Ectodermal cell (in vitro differentiated cells): ENCODE measurements around the gene SLC9A9.

Source experiments
- H3K27ac ChIP-seq: 2 replicates; pipeline ENCODE4 v1.7.0; 2013; ENCODE audit warnings: mild to moderate bottlenecking, low read depth, low read length; ENCODE audit not compliant: insufficient read depth, poor library complexity, severe bottlenecking
- H3K27me3 ChIP-seq: 2 replicates; pipeline ENCODE4 v1.7.0; 2013; ENCODE audit warnings: mild to moderate bottlenecking, low read length; ENCODE audit not compliant: insufficient read depth, control insufficient read depth, poor library complexity, severe bottlenecking
- H3K36me3 ChIP-seq: one replicate; pipeline ENCODE4 v1.7.0; 2013; ENCODE audit warnings: low read length; ENCODE audit not compliant: control insufficient read depth, insufficient read depth
- H3K4me1 ChIP-seq: one replicate; pipeline ENCODE4 v1.7.0; 2013; ENCODE audit warnings: low read length; ENCODE audit not compliant: control insufficient read depth, insufficient read depth
- H3K4me3 ChIP-seq: 2 replicates; pipeline ENCODE4 v1.7.0; 2013; ENCODE audit warnings: low read depth, low read length, control low read depth; ENCODE audit not compliant: insufficient read depth
- H3K9me3 ChIP-seq: 2 replicates; pipeline ENCODE4 v1.7.0; 2013; ENCODE audit warnings: mild to moderate bottlenecking, low read length, moderate library complexity; ENCODE audit not compliant: control insufficient read depth
- WGBS, 2 experiments: methylation state at CpG; one replicate each; pipeline ENCODE4 v1.1.7; 2013; ENCODE audit warnings: missing lambda C conversion rate in 2 of 2; 5-methylcytosine and 5-hydroxymethylcytosine counted together

SLC9A9 gene

DNA sequence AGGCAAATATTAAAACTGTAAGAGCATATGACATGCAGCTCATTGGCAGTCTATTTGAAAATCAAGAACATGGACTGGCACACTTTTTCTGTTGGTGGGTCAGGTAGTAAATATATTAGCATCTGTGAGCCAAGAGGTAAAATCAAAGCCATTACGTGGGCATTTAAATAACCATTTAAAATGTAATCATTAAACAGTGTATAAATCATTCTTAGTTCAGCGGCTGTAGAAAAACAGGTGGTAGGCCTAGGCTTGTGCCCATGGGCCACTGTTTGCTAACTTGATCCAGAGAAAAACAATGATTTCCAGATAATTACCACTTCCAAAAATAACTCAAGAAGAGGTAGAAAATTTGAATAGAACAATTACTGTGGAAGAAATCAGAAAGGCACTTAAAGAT lies 623.6 kb downstream of the SLC9A9 start:
- no peaks in the 10 kb centered on the region for H3K4me1 ChIP-seq
- 75% methylated on average over 2 of the region's 2 CpGs; no CpG with 5 or more reads in 1 of the 2 experiments for WGBS, 2 experiments

DNA sequence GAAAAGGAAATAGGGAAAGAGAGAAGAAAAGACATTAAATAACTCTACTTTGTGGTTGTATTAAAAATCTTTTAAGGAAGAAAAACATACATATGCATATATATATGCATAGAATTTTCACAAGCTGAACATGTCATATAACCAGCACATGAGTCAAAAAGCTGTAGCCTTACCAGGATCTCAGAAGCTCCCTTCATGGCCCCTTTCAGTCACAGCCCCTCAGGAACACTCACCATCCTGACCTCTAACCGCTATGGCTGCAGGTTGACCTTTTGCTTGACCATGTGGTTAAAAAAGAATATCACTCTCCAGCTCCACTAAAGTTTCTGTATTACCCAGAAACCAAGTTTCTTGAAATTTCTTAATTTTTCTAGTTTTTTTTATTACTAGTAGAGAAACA lies 625.3 kb downstream of the SLC9A9 start:
- Histone ChIP-seq H3K36me3 (no peaks in the 10 kb centered on the region), H3K27me3 (no peaks in the 10 kb centered on the region), H3K4me1 (no peaks in the 10 kb centered on the region), H3K9me3 (no peaks in the 10 kb centered on the region), H3K27ac (no peak overlapping the region), H3K4me3 (no peak overlapping the region)
- WGBS, 2 experiments: 100% methylated on average over 1 of the region's 1 CpG

More for the DNA sequence above, 623.6 kb downstream of the SLC9A9 start:
- no peak overlapping the region for H3K27ac ChIP-seq
- H3K4me3 ChIP-seq: no peak overlapping the region
- H3K36me3 ChIP-seq: no peaks in the 10 kb centered on the region
- H3K9me3 ChIP-seq: no peaks in the 10 kb centered on the region
- H3K27me3 ChIP-seq: no peaks in the 10 kb centered on the region

DNA sequence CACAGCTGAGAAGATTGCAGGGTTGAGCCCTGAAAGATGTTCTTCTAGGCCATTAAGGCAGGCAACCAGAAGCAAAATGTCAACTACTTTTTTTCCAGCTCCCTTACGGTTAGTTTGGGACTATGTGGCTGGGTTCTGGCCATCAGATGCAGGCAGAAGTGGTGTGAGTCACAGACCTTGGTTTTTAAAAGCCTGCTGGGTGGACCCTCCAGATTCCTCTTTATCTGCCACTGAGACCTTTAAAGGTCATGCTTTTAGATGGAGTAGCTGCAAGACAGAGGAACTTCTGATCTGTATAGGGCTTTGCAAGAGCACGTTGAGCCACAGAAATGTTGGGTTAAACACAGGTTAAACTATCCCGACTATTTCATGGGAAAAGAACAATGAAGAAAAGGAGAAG lies 625.8 kb downstream of the SLC9A9 start:
- H3K9me3 ChIP-seq: no peaks in the 10 kb centered on the region
- no peaks in the 10 kb centered on the region for H3K4me1 ChIP-seq
- H3K27ac ChIP-seq: no peak overlapping the region
- H3K36me3 ChIP-seq: no peaks in the 10 kb centered on the region
- 89 to 90% methylated on average over 3 of the region's 3 CpGs for WGBS, 2 experiments
- H3K4me3 ChIP-seq: no peak overlapping the region
- no peaks in the 10 kb centered on the region for H3K27me3 ChIP-seq

DNA sequence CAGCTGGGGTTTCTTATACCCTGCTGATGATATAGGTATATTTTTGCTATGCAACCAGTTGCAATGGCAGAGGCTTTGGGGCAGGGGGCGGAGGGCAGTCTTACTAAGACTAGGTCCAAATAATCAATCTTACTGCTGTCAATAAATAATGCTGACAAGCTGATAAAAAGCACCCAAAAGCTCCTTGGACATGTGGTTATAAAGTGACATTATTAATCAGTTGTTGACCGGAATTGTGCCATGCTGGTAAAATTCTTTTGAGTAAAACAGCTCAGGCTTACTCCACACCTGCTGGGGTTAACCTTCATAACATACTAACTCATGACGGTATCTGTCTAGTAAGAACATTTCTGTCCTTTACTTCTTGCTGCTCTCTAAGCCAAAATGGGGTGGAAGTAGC lies 626.8 kb downstream of the SLC9A9 start:
- 92 to 99% methylated on average over 3 of the region's 3 CpGs for WGBS, 2 experiments
- Histone ChIP-seq H3K9me3 (no peaks in the 10 kb centered on the region), H3K4me1 (no peaks in the 10 kb centered on the region), H3K4me3 (no peak overlapping the region), H3K27ac (no peak overlapping the region), H3K27me3 (no peaks in the 10 kb centered on the region), H3K36me3 (no peaks in the 10 kb centered on the region)

DNA sequence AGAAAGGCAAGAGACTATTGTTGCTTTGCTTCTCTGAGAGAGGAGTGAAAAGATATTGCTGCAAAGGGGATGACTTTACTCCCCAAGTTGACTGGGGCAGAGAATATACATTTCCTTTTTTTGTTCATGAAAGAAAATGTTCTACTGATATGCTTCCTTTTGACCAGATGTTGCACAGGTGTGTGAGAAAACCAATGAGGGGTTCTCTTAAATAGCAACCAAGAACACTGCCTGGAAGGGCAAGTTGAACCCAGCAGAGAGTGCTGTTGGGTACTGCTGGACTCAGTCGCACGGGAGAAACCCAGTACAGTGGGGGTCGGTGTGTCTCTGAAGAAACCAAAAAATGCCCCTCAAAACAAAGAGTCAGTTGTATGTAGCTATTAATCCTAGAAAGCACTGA lies 627.5 kb downstream of the SLC9A9 start:
- 90 to 95% methylated on average over 3 of the region's 3 CpGs for WGBS, 2 experiments
- Histone ChIP-seq H3K4me3 (no peak overlapping the region), H3K9me3 (no peaks in the 10 kb centered on the region), H3K4me1 (no peaks in the 10 kb centered on the region), H3K27me3 (no peaks in the 10 kb centered on the region), H3K36me3 (no peaks in the 10 kb centered on the region), H3K27ac (no peak overlapping the region)

DNA sequence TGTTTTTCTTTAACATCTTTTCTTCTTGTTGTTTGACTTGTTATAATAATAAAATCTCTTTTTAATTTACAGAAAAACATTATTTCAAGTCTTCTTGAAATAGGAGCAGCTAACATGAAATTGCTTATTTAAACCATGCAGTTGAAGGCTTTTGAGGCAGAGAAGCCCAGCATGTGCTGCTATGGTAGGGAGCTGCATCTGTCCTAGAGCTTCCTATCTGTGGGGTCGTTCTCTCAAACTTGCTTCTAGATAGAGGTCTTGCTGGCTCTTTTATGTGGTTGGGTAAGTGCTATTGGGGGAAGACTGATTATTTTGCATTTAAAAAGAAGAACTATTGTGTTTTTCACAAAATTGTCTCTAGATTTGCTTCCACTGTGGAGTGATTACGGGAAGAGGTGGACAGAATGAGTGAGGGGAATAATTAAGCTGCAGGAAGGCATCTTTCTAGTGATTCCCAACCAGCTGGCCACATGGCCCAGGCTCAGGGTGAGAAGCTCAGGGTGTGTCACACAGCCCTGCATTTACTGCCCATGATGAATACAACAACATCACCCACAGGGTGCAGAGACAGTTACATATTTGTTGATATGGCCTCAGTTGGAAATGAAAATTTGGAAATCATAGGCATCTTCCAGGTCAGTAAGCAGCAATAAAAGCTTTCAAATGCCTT lies 630.0 kb downstream of the SLC9A9 start:
- no peaks in the 10 kb centered on the region for H3K27me3 ChIP-seq
- H3K4me3 ChIP-seq: no peak overlapping the region
- H3K4me1 ChIP-seq: no peaks in the 10 kb centered on the region
- H3K9me3 ChIP-seq: no peaks in the 10 kb centered on the region
- no peaks in the 10 kb centered on the region for H3K36me3 ChIP-seq
- WGBS, 2 experiments: 76 to 84% methylated on average over 2 of the region's 2 CpGs
- H3K27ac ChIP-seq: no peak overlapping the region

GRCh38 chr3:143217283-143217682 lies 631.0 kb downstream of the SLC9A9 start:
- Histone ChIP-seq H3K27me3 (no peaks in the 10 kb centered on the region), H3K27ac (no peak overlapping the region), H3K36me3 (no peaks in the 10 kb centered on the region), H3K4me1 (no peaks in the 10 kb centered on the region), H3K4me3 (no peak overlapping the region), H3K9me3 (no peaks in the 10 kb centered on the region)

DNA sequence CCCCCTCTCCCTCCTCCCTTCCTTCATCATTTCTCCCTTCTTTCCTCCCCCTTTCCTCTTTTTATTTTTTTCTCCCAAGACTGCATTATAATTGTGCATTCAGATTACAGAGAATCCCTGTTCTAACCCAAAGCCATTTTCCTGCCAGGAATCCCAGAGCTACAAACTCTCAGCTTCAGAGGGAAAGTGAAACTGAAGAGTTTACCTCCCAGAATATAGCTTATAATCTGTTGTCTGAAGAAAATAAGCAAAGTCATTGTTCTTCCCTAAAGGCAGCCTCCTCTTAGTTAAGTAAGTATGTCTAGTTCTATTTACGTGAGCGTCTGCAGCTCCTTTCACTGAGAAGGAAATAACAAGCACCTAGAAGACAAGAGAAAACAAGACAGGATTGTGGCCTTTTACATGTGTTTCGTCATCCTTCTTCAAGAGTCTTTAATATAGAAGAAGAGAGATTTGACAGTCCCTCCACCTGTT lies 631.5 kb downstream of the SLC9A9 start:
- no peaks in the 10 kb centered on the region for H3K4me1 ChIP-seq
- H3K27me3 ChIP-seq: no peaks in the 10 kb centered on the region
- no peaks in the 10 kb centered on the region for H3K36me3 ChIP-seq
- no peak overlapping the region for H3K4me3 ChIP-seq
- 91 to 94% methylated on average over 3 of the region's 3 CpGs for WGBS, 2 experiments
- no peak overlapping the region for H3K27ac ChIP-seq
- H3K9me3 ChIP-seq: no peaks in the 10 kb centered on the region
